Transverse colon (tissue), 4 donors: ENCODE data around the gene ASB13. TPM values are rescaled to one million over a fixed set of nuclear protein-coding genes. Genes with fewer than 3 reads are reported as not detected.

Source experiments
- DNase-seq: peaks from one replicate; pipeline ENCODE4 v3.0.0-alpha.2; 2019
- H3K27ac ChIP-seq, 4 donors: fragments of 200-600 bp; sonication (generic); 2 replicates each; pipeline ENCODE4 v1.5.1; 2016 to 2018; ENCODE audit warnings: inconsistent platforms in 4 of 4
- H3K27me3 ChIP-seq: fragments of 200-600 bp; sonication (generic); 2 replicates; pipeline ENCODE4 v1.5.1; 2017; ENCODE audit warnings: inconsistent platforms
- H3K36me3 ChIP-seq, 4 donors: fragments of 200-600 bp; sonication (generic); 2 replicates each; pipeline ENCODE4 v1.5.1; 2017 to 2019; ENCODE audit warnings: inconsistent platforms in 4 of 4
- H3K4me1 ChIP-seq, 4 donors: fragments of 200-600 bp; sonication (generic); 2 replicates each; pipeline ENCODE4 v1.5.1; 2017 to 2020; ENCODE audit warnings: inconsistent platforms in 4 of 4
- H3K4me3 ChIP-seq, 4 donors: fragments of 200-600 bp; sonication (generic); 1 replicate in 1 of 4; 2 replicates in 3 of 4; pipeline versions ENCODE4 v1.5.1 to v1.6.1; 2017 to 2019; ENCODE audit warnings: inconsistent platforms in 4 of 4
- H3K9me3 ChIP-seq, 2 donors: fragments of 200-600 bp; sonication (generic); 2 replicates each; pipeline ENCODE4 v1.5.1; 2017 to 2019; ENCODE audit warnings: inconsistent platforms in 2 of 2
- CTCF ChIP-seq, 5 experiments: fragments of 200-600 bp in 3 of 5; fragments of 450-650 bp in 2 of 5; sonication (generic) in 3 of 5; IDR thresholded peaks; 1 replicate in 2 of 5; 2 replicates in 3 of 5; pipeline ENCODE4 v1.5.1; 2016 to 2017; ENCODE audit warnings: antibody characterized with exemption in 5 of 5, inconsistent platforms in 3 of 5, mild to moderate bottlenecking in 2 of 5, moderate library complexity in 1 of 5
- EP300 ChIP-seq: sonication (generic); formaldehyde crosslinking; IDR thresholded peaks from one replicate; pipeline ENCODE4 v1.6.1; 2017; ENCODE audit warnings: antibody characterized with exemption, low read depth
- POLR2A ChIP-seq: fragments of 450-650 bp; IDR thresholded peaks from one replicate; pipeline ENCODE4 v1.6.1; 2016; ENCODE audit warnings: antibody characterized with exemption, mild to moderate bottlenecking, moderate library complexity
- POLR2AphosphoS5 ChIP-seq, 3 donors: sonication (generic); formaldehyde crosslinking; IDR thresholded peaks; one replicate each; pipeline ENCODE4 v1.6.1; 2016; ENCODE audit warnings: antibody characterized with exemption in 3 of 3
- WGBS, 2 donors: methylation state at CpG; one replicate each; pipeline ENCODE4 v1.1.5; 2018; ENCODE audit warnings: low coverage in 1 of 2; 5-methylcytosine and 5-hydroxymethylcytosine counted together
- in situ Hi-C, 4 donors: fragments of 200-750 bp; cut with MboI; loops; one replicate each; pipeline versions ENCODE4 v1.15.0 to v1.15.1; 2017; ENCODE audit warnings: low sequenced_read_pairs in 3 of 4, low pct_ligation_motif_present in 1 of 4, low pct_unique_long_range_greater_than_20kb in 1 of 4
- intact Hi-C: fragments of 100-400 bp; cut with DNase I; formaldehyde crosslinking; loops from one replicate; pipeline ENCODE4 v1.15.1; 2023; ENCODE audit warnings: low total_unique reads
- total RNA-seq, 4 donors: library from RNA; depleted of rRNA; stranded (reverse); fragments of >200 nt; gene quantifications; one replicate each; pipeline ENCODE4 v1.1.0, GENCODE V29; 2016

Gene ASB13
- total RNA-seq, 4 donors from 2014 or later: 14.5 to 73.3 (median 61.0) TPM

- DNase-seq: peak; percentile 75
- Histone ChIP-seq H3K27me3 (no peaks in the 10 kb centered on the region), H3K9me3 (no peaks in the 10 kb centered on the region), H3K27ac (peak overlapping the region; percentile 93 to 96 (median 94)), H3K4me1 (peaks cover 3 to 27% (median 11%) of the 10 kb centered on the region in 4 donors), H3K36me3 (no peaks in the 10 kb centered on the region), H3K4me3 (peak overlapping the region; percentile 84 to 99 (median 92))
- intact Hi-C loops: no loop called here
- TF ChIP-seq POLR2A: no peak
- TF ChIP-seq POLR2AphosphoS5 (IDR thresholded peaks at IDR 0.05): peak in 1 of 3 donors; percentile 20
- no peak for TF ChIP-seq EP300
- peak; percentile 29 to 44 (median 35) for TF ChIP-seq CTCF (IDR thresholded peaks at IDR 0.05)
- in situ Hi-C loops: no loop called here
- WGBS, 2 donors: 0 to 1% methylated on average over 22 to 51 of the region's 77 CpGs
Measured at GRCh38 chr10:5684971-5685763, 18.8 kb upstream of the ASB13 start.

GRCh38 chr10:5684318-5684970 lies 18.0 kb upstream of the ASB13 start, which contains the start of gene TASOR2:
Gene TASOR2, plus strand, starts transcription at chr10:5684838. Its CDS starts 35,805 bp downstream, at chr10:5720643.
- TF ChIP-seq POLR2A: peak; percentile 57
- no peak for TF ChIP-seq EP300
- TF ChIP-seq CTCF (IDR thresholded peaks at IDR 0.05): no peak
- peak; percentile 56 to 70 (median 58) for TF ChIP-seq POLR2AphosphoS5 (IDR thresholded peaks at IDR 0.05)
- Histone ChIP-seq H3K36me3 (no peaks in the 10 kb centered on the region), H3K4me3 (peak within 1 kb of the TSS; percentile 84 to 99 (median 92)), H3K27ac (peak within 1 kb of the TSS; percentile 93 to 96 (median 94)), H3K4me1 (peaks cover 3 to 27% (median 11%) of the 10 kb centered on the region in 4 donors), H3K9me3 (no peaks in the 10 kb centered on the region), H3K27me3 (no peaks in the 10 kb centered on the region)
- DNase-seq: peak; percentile 99
- 0 to 1% methylated on average over 2 to 54 of the region's 54 CpGs for WGBS, 2 donors
- intact Hi-C loops: no loop called here
- in situ Hi-C loops: no loop called here

GRCh38 chr10:5683065-5683464 lies 16.7 kb upstream of the ASB13 start:
- Histone ChIP-seq H3K4me1 (peaks cover 3 to 27% (median 11%) of the 10 kb centered on the region in 4 donors), H3K27me3 (peaks cover 3% of the 10 kb centered on the region), H3K36me3 (no peaks in the 10 kb centered on the region), H3K4me3 (no peak overlapping the region), H3K27ac (no peak overlapping the region), H3K9me3 (no peaks in the 10 kb centered on the region)
- TF ChIP-seq POLR2AphosphoS5 (IDR thresholded peaks at IDR 0.05) (no peak), CTCF (IDR thresholded peaks at IDR 0.05) (no peak), POLR2A (no peak), EP300 (no peak)
- no peak for DNase-seq
- in situ Hi-C loops (no loop called here), intact Hi-C loops (no loop called here)
- 74 to 81% methylated on average over 3 of the region's 3 CpGs for WGBS, 2 donors

GRCh38 chr10:5681930-5682329 lies 15.5 kb upstream of the ASB13 start:
- H3K4me1 ChIP-seq: peaks cover under 1 to 16% (median 11%) of the 10 kb centered on the region in 4 donors
- intact Hi-C loops (no loop called here), in situ Hi-C loops (no loop called here)
- no peak overlapping the region for H3K27ac ChIP-seq
- WGBS, 2 donors: 73 to 83% methylated on average over 3 to 5 of the region's 5 CpGs
- no peaks in the 10 kb centered on the region for H3K9me3 ChIP-seq
- no peak overlapping the region for H3K4me3 ChIP-seq
- no peak for DNase-seq
- H3K27me3 ChIP-seq: peaks cover 7% of the 10 kb centered on the region
- no peaks in the 10 kb centered on the region for H3K36me3 ChIP-seq
- TF ChIP-seq POLR2AphosphoS5 (IDR thresholded peaks at IDR 0.05) (no peak), CTCF (IDR thresholded peaks at IDR 0.05) (no peak), EP300 (no peak), POLR2A (no peak)
